Heart right ventricle (tissue), 16 donors: ENCODE results near the gene UBE2O. TPM values are rescaled to one million over a fixed set of nuclear protein-coding genes. Genes with fewer than 3 reads are reported as not detected.

Experiments
- ATAC-seq, 8 donors: fragments of 200-7000 bp; cut with Tn5 transposase; one replicate each; pipeline ENCODE4 v1.9.1; 2020; ENCODE audit warnings: mild to moderate bottlenecking in 8 of 8, moderate library complexity in 8 of 8, moderate number of reproducible peaks in 1 of 8
- DNase-seq, 2 donors: peaks; one replicate each; pipeline ENCODE4 v3.0.0-alpha.2; 2020
- H3K27ac ChIP-seq, 10 donors: fragments of 200-600 bp; sonication (generic) in 2 of 10; one replicate each; pipeline versions ENCODE4 v1.5.0 to v1.8.0; 2020 to 2022; ENCODE audit warnings: mild to moderate bottlenecking in 3 of 10
- H3K27me3 ChIP-seq, 7 donors: fragments of 200-600 bp; one replicate each; pipeline ENCODE4 v1.8.0; 2021 to 2022; ENCODE audit warnings: mild to moderate bottlenecking in 2 of 7
- H3K36me3 ChIP-seq, 9 donors: fragments of 200-600 bp; sonication (generic) in 1 of 9; one replicate each; pipeline versions ENCODE4 v1.5.0 to v1.8.0; 2020 to 2022; ENCODE audit warnings: mild to moderate bottlenecking in 2 of 9
- H3K4me1 ChIP-seq, 9 donors: fragments of 200-600 bp; sonication (generic) in 1 of 9; one replicate each; pipeline versions ENCODE4 v1.5.0 to v1.8.0; 2020 to 2022; ENCODE audit warnings: mild to moderate bottlenecking in 4 of 9
- H3K4me3 ChIP-seq, 10 donors: fragments of 200-600 bp; sonication (generic) in 2 of 10; one replicate each; pipeline versions ENCODE4 v1.5.0 to v1.8.0; 2020 to 2022; ENCODE audit warnings: mild to moderate bottlenecking in 7 of 10, moderate library complexity in 2 of 10
- H3K9me3 ChIP-seq, 11 donors: fragments of 200-600 bp in 10 of 11; sonication (generic) in 2 of 11; one replicate each; pipeline versions ENCODE4 v1.5.0 to v1.8.0; 2013 to 2022; ENCODE audit warnings: mild to moderate bottlenecking in 2 of 11, control low read depth in 1 of 11, moderate library complexity in 1 of 11
- CTCF ChIP-seq, 9 donors: fragments of 200-600 bp; sonication (generic) in 2 of 9; IDR thresholded peaks; one replicate each; pipeline versions ENCODE4 v1.5.0 to v1.8.0; 2021 to 2022; ENCODE audit warnings: antibody characterized with exemption in 9 of 9, mild to moderate bottlenecking in 5 of 9, moderate library complexity in 1 of 9
- WGBS, 2 donors: extraction: QIAGEN DNeasy Blood & Tissue Kit; methylation state at CpG; one replicate each; pipeline ENCODE4 v1.1.7; 2013; ENCODE audit warnings: inconsistent platforms in 1 of 2; 5-methylcytosine and 5-hydroxymethylcytosine counted together
- intact Hi-C, 10 donors: fragments of 100-400 bp; cut with DNase I; formaldehyde crosslinking; loops; one replicate each; pipeline versions ENCODE4 v1.11.1 to v1.14.2; 2022
- polyA plus RNA-seq, 2 donors: library from polyadenylated mRNA; stranded (reverse); fragments of 200-250 nt; gene quantifications; one replicate each; pipeline ENCODE4 v1.2.3, GENCODE V29; 2013
- total RNA-seq, 10 donors: library from RNA; stranded (reverse); fragmentation: NEBNext Ultra II Directional in 3 of 10; extraction: Animal tissue kit (Norgen Biotek cat#: 25700) in 3 of 10; gene quantifications; one replicate each; pipeline versions ENCODE4 v1.2.1 to v1.2.4, GENCODE V29; 2021 to 2023
- donor health status: Arrhythmogenic right ventricular cardiomyopathy.
- donor health status: ischemic (EF 13 %, LVEDD 7.1; RV severe dilation, severe dysfunction).
- donor health status: healthy with polysubstance abuse.
- donor health status: DM: no; HTN: yes; CAD: no.
- donor health status: DM: no; HTN: no; CAD: no.
- donor health status: ischemic (EF 25% LVEDD 6.9; RV normal size, moderate dysfunction).
- donor health status: ischemic (EF 25% LVEDD 5.7; RV mildly dilated, moderate dysfunction).
- donor health status: healthy.
- donor health status: DM: yes; HTN: yes; CAD: no.
- donor health status: Ischemic cardiomyopathy.
- donor health status: ischemic (EF 35%, LVEDD 5.7; RV mildly dilated, moderate dysfunction).
- donor health status: nonischemic (EF 11% LVEDD 7.7; RV severe dilation, severe dysfunction).
- donor health status: DM: yes; HTN: yes; CAD: no.
- donor health status: PGD.
- donor health status: ischemic (EF 29% LVEDD 5.4; RV normal size, mild dysfunction).
- donor health status: nonischemic (EF 23%, LVEDD 6.1; RV moderate dilation, normal function).

Gene UBE2O
- total and polyA plus RNA-seq, 12 donors, result 9.1 to 39.0 (median 34.3) TPM

GRCh38 chr17:76382351-76382802 is 70.6 kb downstream of the UBE2O start:
- Histone ChIP-seq H3K4me3 (peak overlapping the region; percentile 47 to 84 (median 70)), H3K4me1 (peaks cover 5 to 53% (median 35%) of the 10 kb centered on the region in 9 donors), H3K36me3 (peaks cover 0 to 7% (median 0%) of the 10 kb centered on the region in 9 donors), H3K27me3 (peaks cover 0 to 11% (median 0%) of the 10 kb centered on the region in 7 donors), H3K9me3 (no peaks in the 10 kb centered on the region), H3K27ac (peak overlapping the region; percentile 1 to 98 (median 86))
- no peak for DNase-seq
- TF ChIP-seq CTCF (IDR thresholded peaks at IDR 0.05), result no peak
- no peak for ATAC-seq
- 43 to 62% methylated on average over 21 of the region's 21 CpGs for WGBS, 2 donors
- intact Hi-C loops, result no loop called here

- Histone ChIP-seq H3K36me3 (peaks cover 0 to 1% (median 0%) of the 10 kb centered on the region in 9 donors), H3K27ac (peak overlapping the region in 4 of 10 donors; percentile 78 to 93 (median 86)), H3K27me3 (peaks cover 0 to 11% (median 0%) of the 10 kb centered on the region in 7 donors), H3K4me1 (peaks cover 5 to 57% (median 37%) of the 10 kb centered on the region in 9 donors), H3K4me3 (peak overlapping the region in 4 of 10 donors; percentile 55 to 74 (median 68)), H3K9me3 (no peaks in the 10 kb centered on the region)
- 80 to 86% methylated on average over 19 of the region's 19 CpGs for WGBS, 2 donors
- ATAC-seq (no peak), DNase-seq (peak; percentile 26 to 51)
- TF ChIP-seq CTCF (IDR thresholded peaks at IDR 0.05), result no peak
- intact Hi-C loops, result no loop called here
Measured at GRCh38 chr17:76381633-76382350, 71.2 kb downstream of the UBE2O start.

- peaks cover 2 to 51% (median 34%) of the 10 kb centered on the region in 9 donors for H3K4me1 ChIP-seq
- no peak for ATAC-seq
- H3K27ac ChIP-seq, result no peak overlapping the region
- peaks cover 0 to 2% (median 0%) of the 10 kb centered on the region in 7 donors for H3K27me3 ChIP-seq
- H3K9me3 ChIP-seq, result no peaks in the 10 kb centered on the region
- DNase-seq, result no peak
- no peak overlapping the region for H3K4me3 ChIP-seq
- TF ChIP-seq CTCF (IDR thresholded peaks at IDR 0.05), result no peak
- intact Hi-C loops, result no loop called here
- WGBS, 2 donors, result 94% methylated on average over 21 of the region's 21 CpGs
- no peaks in the 10 kb centered on the region for H3K36me3 ChIP-seq
Measured at GRCh38 chr17:76379646-76380376, 73.1 kb downstream of the UBE2O start.

- no peaks in the 10 kb centered on the region for H3K27me3 ChIP-seq
- WGBS, 2 donors, result 95 to 97% methylated on average over 11 of the region's 11 CpGs
- H3K4me3 ChIP-seq, result no peak overlapping the region
- ATAC-seq (no peak), DNase-seq (no peak)
- no peaks in the 10 kb centered on the region for H3K36me3 ChIP-seq
- no peaks in the 10 kb centered on the region for H3K9me3 ChIP-seq
- no peak overlapping the region for H3K27ac ChIP-seq
- TF ChIP-seq CTCF (IDR thresholded peaks at IDR 0.05), result no peak
- intact Hi-C loops, result no loop called here
- peaks cover 2 to 47% (median 30%) of the 10 kb centered on the region in 9 donors for H3K4me1 ChIP-seq
Measured at GRCh38 chr17:76379275-76379641, 73.7 kb downstream of the UBE2O start.
